Astrocyte (in vitro differentiated cells and primary cell): ENCODE data around the gene CSGALNACT2. TPM values are rescaled to one million over a fixed set of nuclear protein-coding genes. Genes with fewer than 3 reads are reported as not detected.

ENCODE experiments used
- DNase-seq: peaks from one replicate; pipeline ENCODE4 v3.0.0-alpha.2; 2010; ENCODE audit warnings: low read depth
- FAIRE-seq: peaks from 2 replicates; lab custom pipeline; 2011; peaks lifted over from hg19 to GRCh38; lab: Jason Lieb, UNC
- H2AFZ ChIP-seq: 2 replicates; pipeline ENCODE4 v1.6.0; 2012; ENCODE audit warnings: low read depth, low read length, inconsistent platforms
- H3K27ac ChIP-seq: 2 replicates; pipeline ENCODE4 v1.5.1; 2011; ENCODE audit warnings: low read depth, low read length, inconsistent platforms
- H3K27me3 ChIP-seq: 2 replicates; pipeline ENCODE4 v1.6.0; 2011; ENCODE audit warnings: low read length, inconsistent platforms; ENCODE audit not compliant: insufficient read depth
- H3K36me3 ChIP-seq: 2 replicates; pipeline ENCODE4 v1.5.1; 2011; ENCODE audit warnings: low read length, inconsistent platforms; ENCODE audit not compliant: insufficient read depth
- H3K4me1 ChIP-seq: 2 replicates; pipeline ENCODE4 v1.5.1; 2011; ENCODE audit warnings: low read length, inconsistent platforms; ENCODE audit not compliant: insufficient read depth
- H3K4me2 ChIP-seq: 2 replicates; pipeline ENCODE4 v1.6.0; 2012; ENCODE audit warnings: low read length, inconsistent platforms
- H3K4me3 ChIP-seq: 2 replicates; pipeline ENCODE4 v1.5.1; 2011; ENCODE audit warnings: low read depth, mild to moderate bottlenecking, low read length, inconsistent platforms; ENCODE audit not compliant: insufficient read depth
- H3K79me2 ChIP-seq: 2 replicates; pipeline ENCODE4 v1.6.0; 2012; ENCODE audit warnings: mild to moderate bottlenecking, low read length, inconsistent platforms; ENCODE audit not compliant: insufficient read depth
- H3K9ac ChIP-seq: 2 replicates; pipeline ENCODE4 v1.6.0; 2012; ENCODE audit warnings: mild to moderate bottlenecking, low read length, inconsistent platforms
- H3K9me3 ChIP-seq: 2 replicates; pipeline ENCODE4 v1.5.1; 2012; ENCODE audit warnings: low read depth, mild to moderate bottlenecking, low read length, inconsistent platforms; ENCODE audit not compliant: insufficient read depth
- H4K20me1 ChIP-seq: 2 replicates; pipeline ENCODE4 v1.6.0; 2012; ENCODE audit warnings: low read length, inconsistent platforms; ENCODE audit not compliant: insufficient read depth
- H3K27ac Mint-ChIP-seq: one replicate; pipeline ENCODE4 v1.8.0; 2021; ENCODE audit warnings: mild to moderate bottlenecking, mixed read lengths; ENCODE audit not compliant: unreplicated experiment
- H3K27me3 Mint-ChIP-seq: one replicate; pipeline ENCODE4 v1.8.0; 2021; ENCODE audit warnings: low read depth, mixed read lengths; ENCODE audit not compliant: unreplicated experiment
- H3K36me3 Mint-ChIP-seq: one replicate; pipeline ENCODE4 v1.8.0; 2021; ENCODE audit warnings: low read depth, mixed read lengths; ENCODE audit not compliant: unreplicated experiment
- H3K4me1 Mint-ChIP-seq: one replicate; pipeline ENCODE4 v1.8.0; 2021; ENCODE audit warnings: low read depth, mixed read lengths; ENCODE audit not compliant: unreplicated experiment
- H3K4me3 Mint-ChIP-seq: one replicate; pipeline ENCODE4 v1.8.0; 2021; ENCODE audit warnings: mild to moderate bottlenecking, moderate library complexity, mixed read lengths; ENCODE audit not compliant: unreplicated experiment
- H3K9me3 Mint-ChIP-seq: one replicate; pipeline ENCODE4 v1.8.0; 2021; ENCODE audit warnings: mild to moderate bottlenecking, mixed read lengths; ENCODE audit not compliant: unreplicated experiment
- EZH2 ChIP-seq: IDR thresholded peaks from 2 replicates; pipeline ENCODE4 v1.6.1; 2012; ENCODE audit warnings: mild to moderate bottlenecking, low read length, inconsistent platforms; ENCODE audit not compliant: insufficient read depth
- total RNA-seq: library from RNA; stranded (reverse); gene quantifications from 2 replicates; pipeline ENCODE4 v1.2.1, GENCODE V29; 2021
- TF ChIP-seq, protein P1 (sequence below): IDR thresholded peaks from 2 replicates; pipeline ENCODE4 v1.5.1; 2011; ENCODE audit warnings: low read depth, mild to moderate bottlenecking, inconsistent platforms, low read length, moderate library complexity; ENCODE audit not compliant: insufficient read depth

The CSGALNACT2 gene
- total RNA-seq, 1 donor from 2014 or later, result 28.5 TPM

DNA sequence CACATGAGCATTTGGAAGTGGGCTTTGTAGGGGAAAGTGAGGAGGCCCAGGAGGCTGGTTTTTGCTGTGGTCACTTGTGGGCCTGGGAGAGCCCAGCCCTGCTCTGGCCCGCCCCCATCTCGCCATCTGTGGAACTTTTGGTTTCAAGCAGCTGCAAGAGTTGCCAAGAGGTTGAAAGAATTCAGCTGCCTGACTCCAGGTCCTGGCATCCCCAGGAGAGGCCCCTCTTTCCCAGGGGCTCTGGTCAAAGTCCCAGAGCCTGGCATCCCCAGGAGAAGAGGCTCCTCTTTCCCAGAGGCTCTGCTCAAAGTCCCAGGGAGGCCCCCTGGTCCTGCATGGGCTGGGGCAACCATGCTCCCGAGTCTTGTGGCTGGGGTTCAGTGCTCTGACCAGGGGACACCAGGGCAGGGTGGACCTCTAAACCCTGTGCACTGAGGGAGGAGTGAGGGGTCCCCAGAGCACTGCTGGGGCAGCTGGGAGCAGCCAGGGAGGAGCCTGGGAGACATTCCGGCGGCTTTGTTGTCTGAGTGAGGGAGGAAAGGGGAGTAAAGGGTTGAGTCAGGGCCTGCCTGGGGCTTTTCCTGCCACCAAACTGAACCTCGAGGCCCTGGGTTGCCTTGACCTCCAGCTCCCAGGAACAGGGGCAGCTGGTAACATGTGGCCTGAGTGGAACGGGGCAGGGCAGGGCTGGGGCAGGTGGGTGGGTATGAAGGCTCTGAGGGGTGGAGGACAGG is 27.7 kb upstream of the CSGALNACT2 start:
- no peaks in the 10 kb centered on the region for H3K27me3 ChIP-seq
- no peak overlapping the region for H3K27ac ChIP-seq
- H3K27ac Mint-ChIP-seq, result peak overlapping the region; percentile 47
- H3K36me3 Mint-ChIP-seq, result peaks cover 2% of the 10 kb centered on the region
- peaks cover 4% of the 10 kb centered on the region for H3K27me3 Mint-ChIP-seq
- no peaks in the 10 kb centered on the region for H3K9me3 Mint-ChIP-seq
- FAIRE-seq (no peak), DNase-seq (peak; percentile 33)
- H3K9me3 ChIP-seq, result no peaks in the 10 kb centered on the region
- no peak overlapping the region for H2AFZ ChIP-seq
- no peak overlapping the region for H3K9ac ChIP-seq
- no peak overlapping the region for H3K4me2 ChIP-seq
- H3K4me3 ChIP-seq, result no peak overlapping the region
- H3K36me3 ChIP-seq, result no peaks in the 10 kb centered on the region
- no peaks in the 10 kb centered on the region for H3K4me1 ChIP-seq
- no peaks in the 10 kb centered on the region for H3K79me2 ChIP-seq
- H3K4me3 Mint-ChIP-seq, result no peak overlapping the region
- no peaks in the 10 kb centered on the region for H4K20me1 ChIP-seq
- TF ChIP-seq EZH2, result no peak
- TF ChIP-seq, protein P1, sequence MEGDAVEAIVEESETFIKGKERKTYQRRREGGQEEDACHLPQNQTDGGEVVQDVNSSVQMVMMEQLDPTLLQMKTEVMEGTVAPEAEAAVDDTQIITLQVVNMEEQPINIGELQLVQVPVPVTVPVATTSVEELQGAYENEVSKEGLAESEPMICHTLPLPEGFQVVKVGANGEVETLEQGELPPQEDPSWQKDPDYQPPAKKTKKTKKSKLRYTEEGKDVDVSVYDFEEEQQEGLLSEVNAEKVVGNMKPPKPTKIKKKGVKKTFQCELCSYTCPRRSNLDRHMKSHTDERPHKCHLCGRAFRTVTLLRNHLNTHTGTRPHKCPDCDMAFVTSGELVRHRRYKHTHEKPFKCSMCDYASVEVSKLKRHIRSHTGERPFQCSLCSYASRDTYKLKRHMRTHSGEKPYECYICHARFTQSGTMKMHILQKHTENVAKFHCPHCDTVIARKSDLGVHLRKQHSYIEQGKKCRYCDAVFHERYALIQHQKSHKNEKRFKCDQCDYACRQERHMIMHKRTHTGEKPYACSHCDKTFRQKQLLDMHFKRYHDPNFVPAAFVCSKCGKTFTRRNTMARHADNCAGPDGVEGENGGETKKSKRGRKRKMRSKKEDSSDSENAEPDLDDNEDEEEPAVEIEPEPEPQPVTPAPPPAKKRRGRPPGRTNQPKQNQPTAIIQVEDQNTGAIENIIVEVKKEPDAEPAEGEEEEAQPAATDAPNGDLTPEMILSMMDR, result no peak
- peaks cover 8% of the 10 kb centered on the region for H3K4me1 Mint-ChIP-seq

DNA sequence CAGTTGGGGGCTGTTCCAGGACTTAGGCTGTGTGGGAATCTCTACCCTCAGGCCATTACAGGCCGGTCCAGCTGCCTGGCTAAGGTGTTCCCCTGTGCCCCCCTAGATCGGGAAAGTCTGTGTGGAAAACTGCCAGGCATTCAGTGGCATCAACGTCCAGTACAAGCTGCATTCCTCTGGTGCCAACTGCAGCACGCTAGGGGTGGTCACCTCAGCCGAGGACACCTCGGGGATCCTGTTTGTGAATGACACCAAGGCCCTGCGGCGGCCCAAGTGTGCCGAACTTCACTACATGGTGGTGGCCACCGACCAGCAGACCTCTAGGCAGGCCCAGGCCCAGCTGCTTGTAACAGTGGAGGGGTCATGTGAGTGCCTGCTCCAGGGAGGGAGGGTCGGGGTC is 27.1 kb upstream of the CSGALNACT2 start:
- H3K27ac Mint-ChIP-seq, result no peak overlapping the region
- no peak overlapping the region for H3K27ac ChIP-seq
- no peak overlapping the region for H2AFZ ChIP-seq

More for the DNA sequence above, 27.1 kb upstream of the CSGALNACT2 start:
- H3K4me2 ChIP-seq, result no peak overlapping the region
- H3K4me3 Mint-ChIP-seq, result no peak overlapping the region
- peaks cover 4% of the 10 kb centered on the region for H3K27me3 Mint-ChIP-seq
- TF ChIP-seq EZH2, result no peak
- TF ChIP-seq, protein P1, result no peak
- H3K9me3 ChIP-seq, result no peaks in the 10 kb centered on the region
- H3K36me3 Mint-ChIP-seq, result peaks cover 2% of the 10 kb centered on the region
- H3K9ac ChIP-seq, result no peak overlapping the region
- FAIRE-seq, result no peak
- peaks cover 8% of the 10 kb centered on the region for H3K4me1 Mint-ChIP-seq
- no peaks in the 10 kb centered on the region for H3K27me3 ChIP-seq
- H3K4me1 ChIP-seq, result no peaks in the 10 kb centered on the region
- DNase-seq, result no peak
- H4K20me1 ChIP-seq, result no peaks in the 10 kb centered on the region
- no peaks in the 10 kb centered on the region for H3K79me2 ChIP-seq
- no peak overlapping the region for H3K4me3 ChIP-seq
- H3K9me3 Mint-ChIP-seq, result no peaks in the 10 kb centered on the region
- no peaks in the 10 kb centered on the region for H3K36me3 ChIP-seq
